HG02763 (cell line): ENCODE results near the gene ZNF574.

Experiments used
- ATAC-seq: cut with Tn5 transposase; IDR thresholded peaks from one replicate; pipeline ENCODE4 v1.9.1; 2021; ENCODE audit warnings: mild to moderate bottlenecking, moderate library complexity; ENCODE audit not compliant: unreplicated experiment

Gene ZNF574

GRCh38 chr19:42121656-42122069 lies 45.7 kb downstream of the ZNF574 start:
- no peak for ATAC-seq

- no peak for ATAC-seq
Observed at GRCh38 chr19:42122691-42123607, 47.0 kb downstream of the ZNF574 start.

- no peak for ATAC-seq
Observed at GRCh38 chr19:42123765-42124164, 47.8 kb downstream of the ZNF574 start.

- no peak for ATAC-seq
Observed at GRCh38 chr19:42124386-42124901, 48.5 kb downstream of the ZNF574 start.

GRCh38 chr19:42125536-42125935 lies 49.6 kb downstream of the ZNF574 start:
- no peak for ATAC-seq

GRCh38 chr19:42126574-42126973 lies 50.6 kb downstream of the ZNF574 start:
- ATAC-seq: no peak

GRCh38 chr19:42129399-42130253 lies 53.7 kb downstream of the ZNF574 start:
- peak; percentile 41 for ATAC-seq

- no peak for ATAC-seq
Observed at GRCh38 chr19:42130254-42130573, 54.2 kb downstream of the ZNF574 start.
